Hypothalamus (tissue), 51 donors: ENCODE measurements around the gene COPRS.

Experiments used
- DNase-seq, 51 donors: peaks; one replicate each; lab custom pipeline; 2025; lab: John Stamatoyannopoulos, UW

COPRS gene

GRCh38 chr17:31858642-31859486 lies at the start of gene COPRS:
TSS of gene COPRS (minus strand) at chr17:31859244. CDS start at chr17:31859199, 45 bp downstream.
- peak; percentile 41 to 95 (median 82) for DNase-seq

- DNase-seq: no peak
These were observed 49.3 kb upstream of the COPRS start for GRCh38 chr17:31908386-31908785.

GRCh38 chr17:31907342-31907962 lies 48.4 kb upstream of the COPRS start:
- peak in 4 of 51 donors; percentile 0 to 14 (median 4) for DNase-seq

- no peak for DNase-seq
These were observed 44.4 kb upstream of the COPRS start for GRCh38 chr17:31903401-31903800.

GRCh38 chr17:31902693-31903092 lies 43.6 kb upstream of the COPRS start:
- no peak for DNase-seq

GRCh38 chr17:31900877-31901276 lies 41.8 kb upstream of the COPRS start:
- no peak for DNase-seq

GRCh38 chr17:31888124-31888523 lies 29.1 kb upstream of the COPRS start:
- DNase-seq: peak in 6 of 51 donors; percentile 0 to 10 (median 4)

- DNase-seq: no peak
These were observed 23.5 kb upstream of the COPRS start for GRCh38 chr17:31882571-31882970.

- no peak for DNase-seq
These were observed 21.3 kb upstream of the COPRS start for GRCh38 chr17:31880311-31880710.

- DNase-seq: no peak
These were observed 19.6 kb upstream of the COPRS start for GRCh38 chr17:31878703-31879073.

- DNase-seq: no peak
These were observed 19.1 kb upstream of the COPRS start for GRCh38 chr17:31877911-31878702.

- no peak for DNase-seq
These were observed 18.3 kb upstream of the COPRS start for GRCh38 chr17:31877341-31877740.

GRCh38 chr17:31875081-31875480 lies 16.0 kb upstream of the COPRS start:
- no peak for DNase-seq

GRCh38 chr17:31869797-31870568 lies 10.9 kb upstream of the COPRS start:
- DNase-seq: no peak

- no peak for DNase-seq
These were observed 10.0 kb upstream of the COPRS start for GRCh38 chr17:31869031-31869430.

- no peak for DNase-seq
These were observed 504 bp upstream of the COPRS start for GRCh38 chr17:31859487-31860008.

GRCh38 chr17:31857920-31858641 lies 963 bp downstream of the COPRS start:
- peak in 2 of 51 donors; percentile 12 to 21 for DNase-seq

- no peak for DNase-seq
These were observed 2.3 kb downstream of the COPRS start for GRCh38 chr17:31856750-31857149.

- DNase-seq: no peak
These were observed 4.4 kb downstream of the COPRS start for GRCh38 chr17:31854672-31855071.
